HL-60 (cell line): ENCODE results near the gene LMNTD1.

Source experiments
- DNase-seq, 2 experiments: peaks; one replicate each; pipeline ENCODE4 v3.0.0-alpha.2; 2010 to 2020; ENCODE audit warnings: low read depth in 1 of 2, low spot score in 1 of 2
- H3K27ac ChIP-seq: fragments of 250-450 bp; sonication (Bioruptor Pico); replicated peaks from 2 replicates; pipeline ENCODE4 v1.5.1; 2020; ENCODE audit warnings: mild to moderate bottlenecking, moderate library complexity
- H3K27me3 ChIP-seq: fragments of 250-450 bp; sonication (Bioruptor Pico); 2 replicates; pipeline ENCODE4 v1.5.1; 2021; ENCODE audit warnings: mild to moderate bottlenecking, moderate library complexity; ENCODE audit not compliant: insufficient read depth, poor library complexity, severe bottlenecking
- H3K4me3 ChIP-seq: replicated peaks from 2 replicates; pipeline ENCODE4 v1.5.1; 2011; ENCODE audit warnings: mild to moderate bottlenecking, control low read depth, low read length; ENCODE audit not compliant: insufficient read depth
- GABPA ChIP-seq: IDR thresholded peaks from 2 replicates; pipeline ENCODE4 v1.6.1; 2012; ENCODE audit warnings: low read depth
- POLR2AphosphoS5 ChIP-seq: IDR thresholded peaks from 2 replicates; pipeline ENCODE4 v1.6.1; 2012; ENCODE audit warnings: low read depth
- REST ChIP-seq: IDR thresholded peaks from 2 replicates; pipeline ENCODE4 v1.6.1; 2012; ENCODE audit warnings: low read depth; ENCODE audit not compliant: insufficient replicate concordance
- SPI1 ChIP-seq: IDR thresholded peaks from 2 replicates; pipeline ENCODE4 v1.6.1; 2012; ENCODE audit warnings: low read depth, mild to moderate bottlenecking, borderline replicate concordance
- TF ChIP-seq, protein P1 (sequence below): IDR thresholded peaks from one replicate; pipeline ENCODE4 v1.5.1; 2011; ENCODE audit warnings: low read length, control low read depth, inconsistent platforms; ENCODE audit not compliant: insufficient read depth

The LMNTD1 gene

GRCh38 chr12:25566202-25566949, 13.3 kb upstream of the LMNTD1 start:
- H3K27ac ChIP-seq, result peak overlapping the region; percentile 26; the same call in 1 of the 2 replicates
- H3K27me3 ChIP-seq, result no peaks in the 10 kb centered on the region
- H3K4me3 ChIP-seq, result no peak overlapping the region
- TF ChIP-seq SPI1 (peak; percentile 82), GABPA (no peak)
- peak in 1 of 2 experiments; percentile 10 for DNase-seq

DNA sequence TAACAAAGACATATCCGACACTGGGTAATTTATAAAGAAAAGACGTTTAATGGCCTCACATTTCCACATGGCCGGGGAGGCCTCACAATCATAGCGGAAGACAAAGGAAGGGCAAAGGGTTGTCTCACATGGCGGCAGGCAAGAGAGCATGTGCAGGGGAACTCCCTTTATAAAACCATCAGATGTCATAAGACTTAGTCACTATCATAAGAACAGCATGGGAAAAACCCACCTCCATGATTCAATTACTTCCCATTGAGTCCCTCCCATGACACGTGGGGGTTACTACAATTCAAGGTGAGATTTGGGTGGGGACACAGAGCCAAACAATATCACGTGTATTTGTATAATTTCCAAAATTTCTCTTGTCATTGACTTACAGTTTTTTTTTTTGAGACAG, 5.5 kb upstream of the LMNTD1 start:
- no peak overlapping the region for H3K27ac ChIP-seq

GRCh38 chr12:25557830-25558436, 4.8 kb upstream of the LMNTD1 start:
- no peak for TF ChIP-seq SPI1
- no peak for TF ChIP-seq POLR2AphosphoS5
- no peak for TF ChIP-seq REST
- no peak for TF ChIP-seq GABPA
- TF ChIP-seq, protein P1, sequence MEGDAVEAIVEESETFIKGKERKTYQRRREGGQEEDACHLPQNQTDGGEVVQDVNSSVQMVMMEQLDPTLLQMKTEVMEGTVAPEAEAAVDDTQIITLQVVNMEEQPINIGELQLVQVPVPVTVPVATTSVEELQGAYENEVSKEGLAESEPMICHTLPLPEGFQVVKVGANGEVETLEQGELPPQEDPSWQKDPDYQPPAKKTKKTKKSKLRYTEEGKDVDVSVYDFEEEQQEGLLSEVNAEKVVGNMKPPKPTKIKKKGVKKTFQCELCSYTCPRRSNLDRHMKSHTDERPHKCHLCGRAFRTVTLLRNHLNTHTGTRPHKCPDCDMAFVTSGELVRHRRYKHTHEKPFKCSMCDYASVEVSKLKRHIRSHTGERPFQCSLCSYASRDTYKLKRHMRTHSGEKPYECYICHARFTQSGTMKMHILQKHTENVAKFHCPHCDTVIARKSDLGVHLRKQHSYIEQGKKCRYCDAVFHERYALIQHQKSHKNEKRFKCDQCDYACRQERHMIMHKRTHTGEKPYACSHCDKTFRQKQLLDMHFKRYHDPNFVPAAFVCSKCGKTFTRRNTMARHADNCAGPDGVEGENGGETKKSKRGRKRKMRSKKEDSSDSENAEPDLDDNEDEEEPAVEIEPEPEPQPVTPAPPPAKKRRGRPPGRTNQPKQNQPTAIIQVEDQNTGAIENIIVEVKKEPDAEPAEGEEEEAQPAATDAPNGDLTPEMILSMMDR, result no peak
- DNase-seq, result peak in 1 of 2 experiments; percentile 30
- Histone ChIP-seq H3K4me3 (no peak overlapping the region), H3K27me3 (no peaks in the 10 kb centered on the region), H3K27ac (no peak overlapping the region)

More for the DNA sequence above, 5.5 kb upstream of the LMNTD1 start:
- Histone ChIP-seq H3K4me3 (no peak overlapping the region), H3K27me3 (no peaks in the 10 kb centered on the region)
- DNase-seq, result no peak
- TF ChIP-seq REST (no peak), POLR2AphosphoS5 (no peak), GABPA (no peak), SPI1 (no peak)
- TF ChIP-seq, protein P1, result no peak

DNA sequence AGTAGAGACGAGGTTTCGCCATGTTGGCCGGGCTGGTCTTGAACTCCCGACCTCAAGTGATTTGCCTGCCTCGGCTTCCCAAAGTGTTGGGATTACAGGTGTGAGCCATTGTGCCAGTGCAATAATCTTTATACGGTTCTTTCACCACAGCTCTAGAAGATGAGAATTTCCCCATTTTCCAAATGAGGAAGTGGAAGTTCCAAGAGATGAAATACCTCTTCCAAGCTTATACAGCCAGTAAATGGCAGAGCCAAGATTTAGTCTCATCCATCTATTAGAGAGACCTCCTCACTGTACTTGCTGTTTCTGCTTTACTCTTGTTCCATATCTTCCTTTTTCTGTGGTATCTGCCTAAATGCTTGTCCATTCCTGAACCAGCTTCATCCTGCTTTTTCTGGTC, 3.1 kb upstream of the LMNTD1 start:
- Histone ChIP-seq H3K4me3 (no peak overlapping the region), H3K27me3 (no peaks in the 10 kb centered on the region), H3K27ac (no peak overlapping the region)
- DNase-seq, result no peak
- TF ChIP-seq POLR2AphosphoS5, result no peak
- TF ChIP-seq REST, result no peak
- TF ChIP-seq, protein P1, result no peak
- TF ChIP-seq SPI1, result peak; percentile 88
